Measurements from ENCODE around the gene IQCN.

Gene IQCN

GRCh38 chr19:18300930-18301717 is 26.9 kb upstream of the IQCN start (continued):
- TF ChIP-seq ZBTB17 (tag by site-specific recombination; IDR thresholded peaks at IDR 0.05) (no peak), ZNF155 (tag by site-specific recombination; IDR thresholded peaks at IDR 0.05) (no peak), ZNF654 (tag by site-specific recombination; IDR thresholded peaks at IDR 0.05; ENCODE audit: low read depth) (no peak), KLF17 (tag by site-specific recombination; IDR thresholded peaks at IDR 0.05) (peak; percentile 95), ZNF211 (tag by site-specific recombination; IDR thresholded peaks at IDR 0.05; ENCODE audit: low read depth) (no peak), ZNF398 (tag by site-specific recombination; IDR thresholded peaks at IDR 0.05) (no peak), YY1 (tag by site-specific recombination; IDR thresholded peaks at IDR 0.05) (no peak), ZNF621 (tag by site-specific recombination; IDR thresholded peaks at IDR 0.05) (no peak), ZNF791 (tag by site-specific recombination; IDR thresholded peaks at IDR 0.05) (no peak), ZSCAN16 (tag by site-specific recombination; IDR thresholded peaks at IDR 0.05) (no peak), ZNF16 (tag by site-specific recombination; IDR thresholded peaks at IDR 0.05; ENCODE audit: low read depth) (no peak), ZNF792 (tag by site-specific recombination; IDR thresholded peaks at IDR 0.05) (0 out of 2 replicates have a peak, but pooled peaks have one; percentile 67), ZNF366 (tag by site-specific recombination; conservative IDR thresholded peaks at IDR 0.05) (no peak), ZBTB7A (tag by site-specific recombination; IDR thresholded peaks at IDR 0.05; ENCODE audit: low read depth) (no peak)
- TF ChIP-seq, protein P1, sequence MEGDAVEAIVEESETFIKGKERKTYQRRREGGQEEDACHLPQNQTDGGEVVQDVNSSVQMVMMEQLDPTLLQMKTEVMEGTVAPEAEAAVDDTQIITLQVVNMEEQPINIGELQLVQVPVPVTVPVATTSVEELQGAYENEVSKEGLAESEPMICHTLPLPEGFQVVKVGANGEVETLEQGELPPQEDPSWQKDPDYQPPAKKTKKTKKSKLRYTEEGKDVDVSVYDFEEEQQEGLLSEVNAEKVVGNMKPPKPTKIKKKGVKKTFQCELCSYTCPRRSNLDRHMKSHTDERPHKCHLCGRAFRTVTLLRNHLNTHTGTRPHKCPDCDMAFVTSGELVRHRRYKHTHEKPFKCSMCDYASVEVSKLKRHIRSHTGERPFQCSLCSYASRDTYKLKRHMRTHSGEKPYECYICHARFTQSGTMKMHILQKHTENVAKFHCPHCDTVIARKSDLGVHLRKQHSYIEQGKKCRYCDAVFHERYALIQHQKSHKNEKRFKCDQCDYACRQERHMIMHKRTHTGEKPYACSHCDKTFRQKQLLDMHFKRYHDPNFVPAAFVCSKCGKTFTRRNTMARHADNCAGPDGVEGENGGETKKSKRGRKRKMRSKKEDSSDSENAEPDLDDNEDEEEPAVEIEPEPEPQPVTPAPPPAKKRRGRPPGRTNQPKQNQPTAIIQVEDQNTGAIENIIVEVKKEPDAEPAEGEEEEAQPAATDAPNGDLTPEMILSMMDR (tag by site-specific recombination; IDR thresholded peaks at IDR 0.05) = no peak

GRCh38 chr19:18299654-18300053 is 25.4 kb upstream of the IQCN start:
- CTCF ChIA-PET = interaction anchor here (1.0 to 1.3 kb wide), 2 partner anchors 20 to 29 kb away, joined by 5 read pairs; no protein-coding TSS in a partner anchor
- Histone ChIP-seq H3K4me1 (ENCODE audit: control insufficient read depth, insufficient read depth, low read length) (peaks cover 2% of the 10 kb centered on the region; the same call in 1 of the 2 replicates), H3K9me3 (ENCODE audit: control insufficient read depth, insufficient read depth, low read depth, low read length) (no peaks in the 10 kb centered on the region), H3K27ac (ENCODE audit: extremely low read depth, low read depth, low read length) (no peak overlapping the region), H3K4me3 (ENCODE audit: low read depth, low read length) (no peak overlapping the region), H3K36me3 (ENCODE audit: control insufficient read depth in 2 of 2, insufficient read depth in 1 of 2, low read length in 2 of 2) (no peaks in the 10 kb centered on the region)
- POLR2A ChIA-PET = interaction anchor here (1.0 to 1.2 kb wide), 2 partner anchors 17 to 18 kb away, joined by 3 to 4 read pairs; partner anchors contain the start of gene JUND
- TF ChIP-seq ZNF664 (tag by site-specific recombination; IDR thresholded peaks at IDR 0.05) (no peak), ZNF121 (tag by site-specific recombination; IDR thresholded peaks at IDR 0.05) (peak; percentile 90)

DNA sequence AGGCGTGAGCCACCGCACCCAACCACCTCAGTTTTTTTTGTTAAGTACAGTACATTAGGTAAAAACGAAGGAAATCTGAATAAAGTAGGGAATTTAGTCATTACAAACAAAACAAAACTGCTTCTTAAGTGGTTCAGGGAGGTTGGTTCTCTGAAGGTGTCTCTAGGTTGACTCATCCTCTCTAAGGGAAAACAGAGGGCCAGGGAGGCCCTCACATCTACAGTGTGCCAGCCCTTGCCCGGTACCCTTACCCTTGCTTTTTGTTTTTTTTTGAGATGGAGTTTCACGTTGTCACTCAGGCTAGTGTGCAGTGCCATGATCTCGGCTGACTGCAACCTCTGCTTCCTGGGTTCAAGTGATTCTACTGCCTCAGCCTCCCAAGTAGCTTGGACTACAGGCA is 24.3 kb upstream of the IQCN start:
- CTCF ChIA-PET = no interaction called here
- TF ChIP-seq SETDB1 (IDR thresholded peaks at IDR 0.05; ENCODE audit: insufficient read length, low read length) (no peak), ZNF776 (tag by site-specific recombination; IDR thresholded peaks at IDR 0.05; ENCODE audit: borderline replicate concordance) (no peak), ZNF596 (tag by site-specific recombination; IDR thresholded peaks at IDR 0.05) (no peak), ZBTB10 (tag by site-specific recombination; IDR thresholded peaks at IDR 0.05) (no peak), ZNF362 (tag by site-specific recombination; IDR thresholded peaks at IDR 0.05) (no peak)
- TF ChIP-seq, protein P2, sequence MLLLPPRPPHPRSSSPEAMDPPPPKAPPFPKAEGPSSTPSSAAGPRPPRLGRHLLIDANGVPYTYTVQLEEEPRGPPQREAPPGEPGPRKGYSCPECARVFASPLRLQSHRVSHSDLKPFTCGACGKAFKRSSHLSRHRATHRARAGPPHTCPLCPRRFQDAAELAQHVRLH (tag by site-specific recombination; IDR thresholded peaks at IDR 0.05) = no peak

More for the DNA sequence above, 24.3 kb upstream of the IQCN start:
- POLR2A ChIA-PET = interaction anchor here (0.7 kb wide), 1 partner anchor 30 kb away, joined by 3 read pairs; no protein-coding TSS in a partner anchor
- no peak overlapping the region for H3K4me3 ChIP-seq (ENCODE audit: low read depth, low read length)
- no peaks in the 10 kb centered on the region for H3K4me1 ChIP-seq (ENCODE audit: control insufficient read depth, insufficient read depth, low read length)
- H3K27ac ChIP-seq (ENCODE audit: extremely low read depth, low read depth, low read length) = no peak overlapping the region
- no peaks in the 10 kb centered on the region for H3K9me3 ChIP-seq (ENCODE audit: control insufficient read depth, insufficient read depth, low read depth, low read length)
- no peaks in the 10 kb centered on the region for H3K36me3 ChIP-seq (ENCODE audit: control insufficient read depth in 2 of 2, insufficient read depth in 1 of 2, low read length in 2 of 2)
